Osteocyte (in vitro differentiated cells): ENCODE data around the gene TMEM59. TPM values are rescaled to one million over a fixed set of nuclear protein-coding genes. Genes with fewer than 3 reads are reported as not detected.

Experiments used
- DNase-seq: peaks from one replicate; pipeline ENCODE4 v3.0.0; 2021; ENCODE audit warnings: mixed read lengths; ENCODE audit not compliant: unreplicated experiment; ENCODE audit errors: extremely low spot score
- H3K27ac Mint-ChIP-seq: one replicate; pipeline ENCODE4 v1.8.0; 2021; ENCODE audit warnings: mild to moderate bottlenecking, mixed read lengths; ENCODE audit not compliant: unreplicated experiment
- H3K27me3 Mint-ChIP-seq: one replicate; pipeline ENCODE4 v1.8.0; 2021; ENCODE audit warnings: mixed read lengths; ENCODE audit not compliant: unreplicated experiment
- H3K36me3 Mint-ChIP-seq: one replicate; pipeline ENCODE4 v1.8.0; 2021; ENCODE audit warnings: mixed read lengths; ENCODE audit not compliant: unreplicated experiment
- H3K4me1 Mint-ChIP-seq: one replicate; pipeline ENCODE4 v1.8.0; 2021; ENCODE audit warnings: mixed read lengths; ENCODE audit not compliant: unreplicated experiment
- H3K4me3 Mint-ChIP-seq: one replicate; pipeline ENCODE4 v1.8.0; 2021; ENCODE audit warnings: mild to moderate bottlenecking, moderate library complexity, mixed read lengths; ENCODE audit not compliant: unreplicated experiment
- H3K9me3 Mint-ChIP-seq: one replicate; pipeline ENCODE4 v1.8.0; 2021; ENCODE audit warnings: mixed read lengths; ENCODE audit not compliant: unreplicated experiment
- CTCF ChIP-seq: fragments of 200-600 bp; sonication (generic); IDR thresholded peaks from 2 replicates; pipeline ENCODE4 v1.5.0; 2021; ENCODE audit warnings: antibody characterized with exemption, mild to moderate bottlenecking, moderate library complexity
- total RNA-seq: library from RNA; stranded (reverse); gene quantifications from 2 replicates; pipeline ENCODE4 v1.2.1, GENCODE V29; 2021

Gene TMEM59
- total RNA-seq, 1 donor from 2014 or later, result 409 TPM

- no peaks in the 10 kb centered on the region for H3K9me3 Mint-ChIP-seq
- peaks cover 4% of the 10 kb centered on the region for H3K36me3 Mint-ChIP-seq
- no peak overlapping the region for H3K4me3 Mint-ChIP-seq
- H3K4me1 Mint-ChIP-seq, result no peaks in the 10 kb centered on the region
- no peaks in the 10 kb centered on the region for H3K27me3 Mint-ChIP-seq
- no peak for DNase-seq
- no peak overlapping the region for H3K27ac Mint-ChIP-seq
- TF ChIP-seq CTCF, result no peak
These were observed 35.4 kb upstream of the TMEM59 start for GRCh38 chr1:54088385-54088784.

- Mint-ChIP-seq H3K4me3 (no peak overlapping the region), H3K27me3 (no peaks in the 10 kb centered on the region), H3K27ac (no peak overlapping the region), H3K9me3 (no peaks in the 10 kb centered on the region), H3K36me3 (peaks cover 4% of the 10 kb centered on the region), H3K4me1 (no peaks in the 10 kb centered on the region)
- no peak for DNase-seq
- no peak for TF ChIP-seq CTCF
These were observed 33.8 kb upstream of the TMEM59 start for GRCh38 chr1:54086754-54087153.

- no peak overlapping the region for H3K4me3 Mint-ChIP-seq
- H3K36me3 Mint-ChIP-seq, result peaks cover 6% of the 10 kb centered on the region
- H3K4me1 Mint-ChIP-seq, result no peaks in the 10 kb centered on the region
- H3K27ac Mint-ChIP-seq, result no peak overlapping the region
- H3K27me3 Mint-ChIP-seq, result no peaks in the 10 kb centered on the region
- no peak for DNase-seq
- H3K9me3 Mint-ChIP-seq, result no peaks in the 10 kb centered on the region
- TF ChIP-seq CTCF, result no peak
These were observed 31.8 kb upstream of the TMEM59 start for GRCh38 chr1:54084794-54085193.

GRCh38 chr1:54081306-54082270, 28.6 kb upstream of the TMEM59 start:
- Mint-ChIP-seq H3K27ac (no peak overlapping the region), H3K27me3 (no peaks in the 10 kb centered on the region), H3K4me1 (no peaks in the 10 kb centered on the region), H3K4me3 (no peak overlapping the region), H3K36me3 (peaks cover 11% of the 10 kb centered on the region), H3K9me3 (no peaks in the 10 kb centered on the region)
- no peak for DNase-seq
- TF ChIP-seq CTCF, result peak; percentile 62

GRCh38 chr1:54080598-54081049, 27.6 kb upstream of the TMEM59 start:
- Mint-ChIP-seq H3K9me3 (no peaks in the 10 kb centered on the region), H3K36me3 (peaks cover 7% of the 10 kb centered on the region), H3K4me1 (no peaks in the 10 kb centered on the region), H3K27me3 (no peaks in the 10 kb centered on the region), H3K27ac (no peak overlapping the region), H3K4me3 (no peak overlapping the region)
- TF ChIP-seq CTCF, result no peak
- DNase-seq, result no peak
